Kidney (tissue), 14 donors: ENCODE data around the gene USP46. TPM values are rescaled to one million over a fixed set of nuclear protein-coding genes. Genes with fewer than 3 reads are reported as not detected.

Source experiments
- DNase-seq, 5 donors: peaks; one replicate each; pipeline ENCODE4 v3.0.0-alpha.2; 2013 to 2020
- FAIRE-seq: peaks from 2 replicates; lab custom pipeline; 2012; peaks lifted over from hg19 to GRCh38; lab: Jason Lieb, UNC
- H3K27ac ChIP-seq, 2 donors: one replicate each; pipeline ENCODE4 v1.7.0; 2013; ENCODE audit warnings: low read depth in 2 of 2, low read length in 2 of 2, inconsistent platforms in 1 of 2
- H3K27me3 ChIP-seq: one replicate; pipeline ENCODE4 v1.7.1; 2013; ENCODE audit warnings: low read length, inconsistent platforms; ENCODE audit not compliant: control insufficient read depth, insufficient read depth
- H3K36me3 ChIP-seq, 3 donors: one replicate each; pipeline versions ENCODE4 v1.7.0 to v1.7.1; 2013; ENCODE audit warnings: low read length in 3 of 3, control low read depth in 1 of 3, inconsistent platforms in 1 of 3; ENCODE audit not compliant: insufficient read depth in 3 of 3, control insufficient read depth in 2 of 3
- H3K4me1 ChIP-seq, 3 donors: one replicate each; pipeline versions ENCODE4 v1.7.0 to v1.7.1; 2013; ENCODE audit warnings: low read length in 3 of 3, inconsistent platforms in 1 of 3, low read depth in 1 of 3; ENCODE audit not compliant: control insufficient read depth in 2 of 3, insufficient read depth in 2 of 3
- H3K4me3 ChIP-seq, 3 donors: one replicate each; pipeline versions ENCODE4 v1.7.0 to v1.8.1; 2013; ENCODE audit warnings: low read length in 3 of 3, control low read depth in 1 of 3, inconsistent platforms in 1 of 3
- H3K9ac ChIP-seq, 3 donors: one replicate each; pipeline versions ENCODE4 v1.7.0 to v1.7.1; 2013; ENCODE audit warnings: low read length in 3 of 3, control low read depth in 1 of 3, inconsistent platforms in 1 of 3
- H3K9me3 ChIP-seq, 3 donors: one replicate each; pipeline versions ENCODE4 v1.7.0 to v1.7.1; 2013; ENCODE audit warnings: low read length in 3 of 3, control low read depth in 1 of 3, inconsistent platforms in 1 of 3; ENCODE audit not compliant: control insufficient read depth in 2 of 3, insufficient read depth in 1 of 3
- CTCF ChIP-seq: IDR thresholded peaks from 3 replicates; pipeline ENCODE4 v1.5.1; 2012; ENCODE audit warnings: mild to moderate bottlenecking, moderate library complexity, borderline replicate concordance; ENCODE audit not compliant: insufficient read depth; ENCODE audit errors: extremely low read depth
- intact Hi-C: fragments of 100-400 bp; cut with DNase I; formaldehyde crosslinking; loops from one replicate; pipeline ENCODE4 v1.11.1; 2022
- polyA plus RNA-seq: library from polyadenylated mRNA; stranded (reverse); fragments of 350-450 nt; fragmentation: Illumina TruSeq; extraction: RNeasy Lipid Tissue Mini Kit (QIAGEN cat#74804); gene quantifications from one replicate; pipeline ENCODE4 v1.2.3, GENCODE V29; 2014; ENCODE audit warnings: low read depth, low replicate concordance; ENCODE audit not compliant: insufficient read depth
- total RNA-seq: library from RNA; stranded (reverse); fragmentation: NEBNext Ultra II Directional; extraction: Animal tissue kit (Norgen Biotek cat#: 25700); gene quantifications from one replicate; pipeline ENCODE4 v1.2.1, GENCODE V29; 2021
- donor health status: control.
- donor health status: control.
- donor health status: control.
- donor health status: control.
- donor health status: control.
- donor health status: DM: yes; HTN: yes; CAD: no.
- donor health status: Normal renal cell carcinoma (clear cell type).

USP46 gene
- total and polyA plus RNA-seq, 2 donors from 2014 or later, result 8.2 to 16.9 TPM

GRCh38 chr4:52573551-52573950 lies 85.5 kb downstream of the USP46 start:
- no peak for TF ChIP-seq CTCF
- no peak overlapping the region for H3K27ac ChIP-seq
- H3K9me3 ChIP-seq, result no peaks in the 10 kb centered on the region
- H3K4me3 ChIP-seq, result no peak overlapping the region
- H3K27me3 ChIP-seq, result no peaks in the 10 kb centered on the region
- H3K4me1 ChIP-seq, result no peaks in the 10 kb centered on the region
- intact Hi-C loops, result no loop called here
- FAIRE-seq (no peak), DNase-seq (no peak)
- no peaks in the 10 kb centered on the region for H3K36me3 ChIP-seq
- H3K9ac ChIP-seq, result no peak overlapping the region

DNA sequence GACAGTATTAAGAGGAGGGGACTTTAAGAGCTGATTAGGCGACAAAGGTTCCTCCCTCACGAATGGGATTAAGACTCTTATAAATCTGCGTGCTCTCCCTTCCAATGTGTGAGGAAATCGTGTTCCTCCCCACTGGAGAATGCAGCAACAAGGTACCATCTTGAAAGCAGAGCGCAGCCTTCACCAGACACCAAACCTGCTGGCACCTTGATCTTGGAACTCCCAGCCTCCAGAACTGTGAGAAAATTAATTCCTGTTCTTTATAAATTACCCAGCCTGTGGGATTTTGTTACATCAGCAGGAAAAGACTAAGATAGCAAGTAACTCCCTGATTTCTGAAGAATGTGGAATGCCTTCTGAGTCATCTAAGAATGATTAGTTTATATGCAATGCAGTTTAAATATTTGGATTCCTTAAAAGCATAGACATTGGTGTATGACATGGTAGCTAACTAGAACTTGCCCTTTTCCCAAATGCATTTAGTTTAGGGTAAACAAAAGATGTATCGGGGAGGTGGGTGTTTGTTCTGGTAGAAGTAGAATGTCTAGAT lies 86.1 kb downstream of the USP46 start:
- Histone ChIP-seq H3K9ac (no peak overlapping the region), H3K4me3 (no peak overlapping the region), H3K27me3 (no peaks in the 10 kb centered on the region), H3K4me1 (no peaks in the 10 kb centered on the region), H3K36me3 (no peaks in the 10 kb centered on the region), H3K27ac (no peak overlapping the region), H3K9me3 (no peaks in the 10 kb centered on the region)
- DNase-seq (no peak), FAIRE-seq (no peak)
- TF ChIP-seq CTCF, result no peak
- intact Hi-C loops, result no loop called here

DNA sequence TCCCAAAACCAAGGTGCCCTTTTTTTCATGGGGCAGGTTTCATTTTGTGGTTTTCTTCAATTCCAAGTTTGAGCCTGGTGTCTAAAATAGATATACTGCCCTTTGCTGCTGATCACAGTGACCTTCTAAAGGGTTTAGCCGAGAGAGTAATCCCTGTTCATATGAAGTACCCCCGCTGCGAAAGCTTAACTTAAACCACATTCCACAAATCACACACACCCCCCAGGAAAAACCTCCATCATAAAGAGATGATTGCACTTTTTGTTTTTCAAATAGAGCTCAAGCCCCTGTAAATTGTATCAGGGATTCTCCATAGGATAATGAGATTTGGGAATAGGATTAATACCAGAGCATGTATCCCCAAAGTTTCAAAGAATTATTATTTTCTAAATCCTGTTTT lies 90.8 kb downstream of the USP46 start:
- H3K36me3 ChIP-seq, result no peaks in the 10 kb centered on the region
- no peaks in the 10 kb centered on the region for H3K27me3 ChIP-seq
- H3K4me1 ChIP-seq, result no peaks in the 10 kb centered on the region
- no peak overlapping the region for H3K27ac ChIP-seq
- H3K9ac ChIP-seq, result no peak overlapping the region
- no peak for DNase-seq
- no peak overlapping the region for H3K4me3 ChIP-seq
- no peak for TF ChIP-seq CTCF
- H3K9me3 ChIP-seq, result no peaks in the 10 kb centered on the region
- intact Hi-C loops, result no loop called here
- no peak for FAIRE-seq
